HG02981 (cell line): ENCODE measurements around the gene PRPF39.

Experiments used
- ATAC-seq: cut with Tn5 transposase; IDR thresholded peaks from one replicate; pipeline ENCODE4 v1.9.1; 2021; ENCODE audit warnings: mild to moderate bottlenecking, moderate library complexity; ENCODE audit not compliant: unreplicated experiment

PRPF39 gene, protein sequence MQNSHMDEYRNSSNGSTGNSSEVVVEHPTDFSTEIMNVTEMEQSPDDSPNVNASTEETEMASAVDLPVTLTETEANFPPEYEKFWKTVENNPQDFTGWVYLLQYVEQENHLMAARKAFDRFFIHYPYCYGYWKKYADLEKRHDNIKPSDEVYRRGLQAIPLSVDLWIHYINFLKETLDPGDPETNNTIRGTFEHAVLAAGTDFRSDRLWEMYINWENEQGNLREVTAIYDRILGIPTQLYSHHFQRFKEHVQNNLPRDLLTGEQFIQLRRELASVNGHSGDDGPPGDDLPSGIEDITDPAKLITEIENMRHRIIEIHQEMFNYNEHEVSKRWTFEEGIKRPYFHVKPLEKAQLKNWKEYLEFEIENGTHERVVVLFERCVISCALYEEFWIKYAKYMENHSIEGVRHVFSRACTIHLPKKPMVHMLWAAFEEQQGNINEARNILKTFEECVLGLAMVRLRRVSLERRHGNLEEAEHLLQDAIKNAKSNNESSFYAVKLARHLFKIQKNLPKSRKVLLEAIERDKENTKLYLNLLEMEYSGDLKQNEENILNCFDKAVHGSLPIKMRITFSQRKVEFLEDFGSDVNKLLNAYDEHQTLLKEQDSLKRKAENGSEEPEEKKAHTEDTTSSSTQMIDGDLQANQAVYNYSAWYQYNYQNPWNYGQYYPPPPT

GRCh38 chr14:45083976-45084722, at the start of gene PRPF39:
Gene PRPF39 (plus strand): TSS chr14:45084116. CDS start chr14:45095240, 11,124 bp downstream.
- peak; percentile 87 for ATAC-seq

GRCh38 chr14:45034730-45035129, 49.2 kb upstream of the PRPF39 start:
- ATAC-seq: no peak

DNA sequence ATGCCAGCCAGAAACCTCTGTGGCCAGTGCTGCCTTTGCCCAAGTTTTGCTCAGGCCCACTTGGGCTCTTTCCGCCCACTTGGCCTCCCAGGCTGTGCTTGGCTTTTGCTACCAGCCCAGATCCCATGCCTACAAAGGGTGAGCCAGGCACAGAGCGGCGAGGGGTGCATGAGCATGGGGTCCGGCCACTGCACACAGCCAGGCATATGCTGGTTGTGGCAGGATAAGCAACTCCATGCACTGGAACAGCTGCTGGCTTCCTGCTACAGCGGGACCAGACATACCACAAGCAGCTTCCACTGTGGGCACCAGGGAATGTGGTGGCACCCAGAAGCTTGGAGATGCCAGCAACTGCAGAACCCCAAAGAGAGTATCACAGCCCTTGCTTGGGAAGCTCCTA, 45.7 kb upstream of the PRPF39 start:
- no peak for ATAC-seq

DNA sequence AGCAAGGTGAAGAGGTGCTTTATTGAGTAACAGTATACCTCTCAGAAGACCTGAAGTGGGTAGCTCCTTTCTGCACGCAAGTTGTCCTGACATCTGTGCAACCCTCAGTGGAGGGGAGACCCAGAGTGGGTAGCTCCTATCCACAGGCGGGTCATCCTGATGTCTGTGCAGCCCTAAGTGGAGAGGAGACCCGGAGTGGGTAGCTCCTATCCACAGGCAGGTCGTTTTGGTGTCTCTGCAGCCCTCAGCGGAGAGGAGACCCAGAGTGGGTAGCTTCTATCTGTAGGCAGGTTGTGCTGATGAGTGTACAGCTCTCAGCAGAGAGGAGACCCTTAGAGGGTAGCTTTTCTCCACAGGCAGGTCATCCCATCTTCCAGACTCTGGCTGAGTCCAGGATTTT, 45.1 kb upstream of the PRPF39 start:
- ATAC-seq: no peak

GRCh38 chr14:45039390-45039789, 44.5 kb upstream of the PRPF39 start:
- ATAC-seq: no peak

- no peak for ATAC-seq
These were observed 42.3 kb upstream of the PRPF39 start for GRCh38 chr14:45041641-45042040.

GRCh38 chr14:45044638-45045037, 39.3 kb upstream of the PRPF39 start:
- no peak for ATAC-seq

DNA sequence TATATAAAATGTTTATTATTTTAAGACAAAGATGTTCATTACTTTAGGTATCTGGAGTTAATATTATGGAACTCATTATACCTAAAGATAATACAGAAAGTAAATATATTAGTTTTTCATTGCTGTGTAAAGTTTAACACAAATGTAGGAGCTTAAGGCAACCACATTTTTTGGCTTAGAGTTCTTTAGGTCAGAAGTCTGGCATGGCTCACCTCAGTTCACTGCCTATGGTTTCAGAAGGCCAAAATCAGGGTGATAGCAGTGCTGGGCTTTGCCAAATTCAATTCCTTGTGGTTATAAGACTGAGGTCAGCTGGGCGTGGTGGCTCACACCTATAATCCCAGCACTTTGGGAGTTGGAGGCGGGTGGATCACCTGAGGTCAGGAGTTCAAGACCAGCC, 35.5 kb upstream of the PRPF39 start:
- no peak for ATAC-seq

- no peak for ATAC-seq
These were observed 32.7 kb upstream of the PRPF39 start for GRCh38 chr14:45051180-45051579.

DNA sequence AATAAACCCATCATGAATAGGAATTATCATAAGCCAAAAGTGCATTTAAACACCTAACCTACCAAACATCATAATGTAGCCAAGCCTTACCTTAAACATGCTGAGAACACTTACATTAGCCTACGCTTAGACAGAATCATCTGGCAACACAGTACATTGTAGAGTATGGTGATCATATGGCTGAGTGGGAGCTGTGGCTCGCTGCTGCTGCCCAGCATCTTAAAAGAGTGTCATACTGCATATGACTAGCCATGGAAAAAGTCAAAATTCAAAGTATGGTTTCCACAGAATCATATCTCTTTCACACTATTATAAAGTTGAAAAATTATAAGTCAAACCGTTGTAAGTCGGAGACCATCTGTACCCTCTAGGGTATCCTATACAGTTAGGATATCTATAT, 32.0 kb upstream of the PRPF39 start:
- ATAC-seq: no peak

DNA sequence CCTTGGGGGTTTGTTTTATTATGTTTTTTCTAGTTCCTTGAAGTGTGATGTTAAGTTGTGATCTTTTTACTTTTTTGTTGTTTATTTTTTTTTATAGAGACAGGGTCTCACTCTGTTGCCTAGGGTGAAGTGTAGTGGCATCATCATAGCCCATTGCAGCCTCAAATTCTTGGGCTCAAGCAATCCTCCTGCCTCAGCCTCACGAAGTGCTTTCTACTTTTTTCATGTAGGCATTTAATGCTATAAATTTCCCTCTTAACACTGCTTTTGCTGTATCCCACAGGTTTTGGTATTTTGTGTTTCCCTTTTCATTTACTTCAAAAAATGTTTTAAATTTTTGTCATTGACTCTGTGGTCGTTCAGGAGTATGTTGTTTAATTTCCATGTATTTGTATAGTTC, 26.6 kb upstream of the PRPF39 start:
- no peak for ATAC-seq

GRCh38 chr14:45057881-45058364, 26.0 kb upstream of the PRPF39 start:
- ATAC-seq: no peak

DNA sequence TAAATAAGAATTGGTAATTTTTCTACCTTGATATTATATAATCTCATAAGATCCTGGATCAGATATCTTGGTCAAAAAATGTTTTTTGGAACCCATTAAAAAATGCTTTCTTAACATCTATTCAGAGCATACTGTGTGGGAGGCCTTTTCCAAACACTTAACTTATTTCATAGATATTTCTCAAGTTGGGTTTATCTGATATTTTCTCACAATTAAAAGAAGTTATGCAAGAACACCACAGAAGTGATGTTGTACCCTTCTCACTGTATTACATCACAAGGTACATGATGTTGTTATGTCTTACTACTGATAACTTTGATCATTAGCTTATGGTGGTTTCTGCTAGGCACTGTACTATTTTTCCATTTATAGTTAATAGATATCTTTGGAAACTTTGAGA, 23.4 kb upstream of the PRPF39 start:
- ATAC-seq: no peak

DNA sequence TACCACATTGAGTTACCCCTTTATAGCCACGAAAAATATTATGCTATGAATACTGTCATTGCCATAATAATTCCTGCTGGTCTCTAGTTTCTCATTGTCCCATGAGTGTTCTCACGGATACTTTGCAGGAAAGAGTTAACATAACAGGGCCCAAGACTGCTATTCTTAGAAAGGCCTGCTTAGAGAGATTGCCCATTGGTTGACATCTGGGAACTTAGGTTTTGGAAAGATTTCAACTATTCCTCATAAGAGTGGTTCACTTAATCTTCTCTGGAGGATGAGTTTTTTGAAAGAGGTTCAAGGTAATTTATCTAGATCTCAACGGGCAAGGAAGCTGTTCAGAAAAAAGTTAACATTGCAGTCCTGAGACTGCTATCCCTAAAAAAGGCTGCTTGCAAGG, 18.4 kb upstream of the PRPF39 start:
- no peak for ATAC-seq

- no peak for ATAC-seq
These were observed 18.0 kb upstream of the PRPF39 start for GRCh38 chr14:45065956-45066355.

DNA sequence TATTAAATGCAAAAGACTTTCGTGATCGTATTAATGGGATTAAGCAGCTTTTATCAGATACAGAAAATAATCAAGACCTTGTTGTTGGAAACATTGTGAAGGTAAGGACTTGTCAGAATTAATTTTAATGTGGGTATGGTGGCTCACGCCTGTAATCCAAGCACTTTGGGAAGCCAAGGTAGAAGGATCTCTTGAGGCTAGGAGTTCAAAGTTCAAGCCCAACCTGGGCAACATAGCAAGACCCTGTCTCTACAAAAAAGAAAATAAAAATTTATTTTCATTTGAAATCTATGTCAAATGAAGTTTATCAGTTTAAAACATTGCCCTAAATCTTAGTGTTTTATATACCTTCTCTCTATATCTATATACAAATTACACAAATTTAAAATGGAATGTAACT, 17.2 kb upstream of the PRPF39 start:
- no peak for ATAC-seq

GRCh38 chr14:45068396-45068795, 15.5 kb upstream of the PRPF39 start:
- ATAC-seq: no peak

GRCh38 chr14:45070215-45070614, 13.7 kb upstream of the PRPF39 start:
- no peak for ATAC-seq

GRCh38 chr14:45072126-45072525, 11.8 kb upstream of the PRPF39 start:
- no peak for ATAC-seq

DNA sequence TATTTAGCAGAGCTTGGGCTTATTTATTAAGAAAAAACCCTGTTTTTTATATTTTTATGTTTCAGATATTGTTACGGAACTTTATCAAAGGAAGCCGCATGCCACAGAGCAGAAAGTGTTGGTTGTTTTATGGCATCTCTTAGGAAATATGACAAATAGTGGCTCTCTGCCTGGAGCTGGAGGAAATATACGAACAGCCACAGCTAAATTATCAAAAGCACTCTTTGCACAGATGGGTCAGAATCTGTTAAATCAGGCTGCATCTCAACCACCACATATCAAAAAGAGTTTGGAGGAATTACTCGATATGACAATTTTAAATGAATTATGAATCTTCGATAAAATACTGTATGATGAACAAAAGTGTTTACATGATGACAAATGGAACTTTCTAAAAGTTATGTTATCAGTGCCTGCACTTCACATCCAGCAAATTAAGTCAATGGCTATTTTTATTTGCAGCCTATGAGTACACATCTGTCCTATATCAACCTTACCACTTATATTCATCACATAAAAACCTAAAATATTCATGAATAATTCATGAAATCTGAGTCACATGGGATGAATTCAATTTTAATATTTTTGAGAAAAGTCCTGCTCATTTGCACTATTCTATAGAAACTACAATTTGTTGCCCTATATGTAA, 10.6 kb upstream of the PRPF39 start:
- no peak for ATAC-seq

DNA sequence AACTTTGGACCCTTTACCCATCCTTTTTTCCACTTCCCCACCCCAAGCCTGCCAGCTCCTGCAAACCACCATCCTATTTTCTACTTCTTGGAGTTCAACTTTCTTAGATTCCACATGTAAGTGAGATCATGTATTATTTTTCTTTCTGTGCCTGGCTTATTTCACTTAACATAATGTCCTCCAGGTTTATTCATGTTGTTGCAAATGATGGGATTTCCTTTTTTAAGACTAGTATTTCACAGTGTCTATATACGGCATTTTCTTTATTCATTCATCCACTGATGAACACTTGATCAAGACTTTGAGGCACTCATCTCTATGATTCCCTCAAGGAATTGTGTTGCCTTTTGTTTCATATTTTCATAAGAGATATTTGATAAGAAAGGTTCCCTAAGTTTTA, 5.6 kb upstream of the PRPF39 start:
- ATAC-seq: no peak
